NCI-H2081 (cell line): ENCODE measurements around the gene SLIT3.

Experiments
- DNase-seq, 2 experiments: peaks; one replicate each; lab custom pipeline; 2025; lab: John Stamatoyannopoulos, UW

Gene SLIT3

GRCh38 chr5:169265888-169266287 is 35.1 kb downstream of the SLIT3 start:
- no peak for DNase-seq

- no peak for DNase-seq
Measured at GRCh38 chr5:169263591-169263990, 37.3 kb downstream of the SLIT3 start.

GRCh38 chr5:169260896-169261569 is 39.9 kb downstream of the SLIT3 start:
- no peak for DNase-seq

- no peak for DNase-seq
Measured at GRCh38 chr5:169258372-169259000, 42.5 kb downstream of the SLIT3 start.

- DNase-seq, result no peak
Measured at GRCh38 chr5:169256191-169256590, 44.7 kb downstream of the SLIT3 start.

GRCh38 chr5:169253071-169253470 is 47.9 kb downstream of the SLIT3 start:
- no peak for DNase-seq

GRCh38 chr5:169251333-169252084 is 49.4 kb downstream of the SLIT3 start:
- DNase-seq, result no peak

- DNase-seq, result no peak
Measured at GRCh38 chr5:169250887-169251286, 50.1 kb downstream of the SLIT3 start.

- DNase-seq, result no peak
Measured at GRCh38 chr5:169248996-169249395, 51.9 kb downstream of the SLIT3 start.

GRCh38 chr5:169248550-169248949 is 52.4 kb downstream of the SLIT3 start:
- DNase-seq, result no peak

- no peak for DNase-seq
Measured at GRCh38 chr5:169244812-169245211, 56.1 kb downstream of the SLIT3 start.

GRCh38 chr5:169243651-169244422 is 57.1 kb downstream of the SLIT3 start:
- DNase-seq, result no peak

GRCh38 chr5:169242849-169243186 is 58.1 kb downstream of the SLIT3 start:
- DNase-seq, result no peak

- no peak for DNase-seq
Measured at GRCh38 chr5:169242175-169242848, 58.6 kb downstream of the SLIT3 start.

- DNase-seq, result no peak
Measured at GRCh38 chr5:169229342-169229892, 71.5 kb downstream of the SLIT3 start.

- no peak for DNase-seq
Measured at GRCh38 chr5:169226895-169227294, 74.0 kb downstream of the SLIT3 start.

GRCh38 chr5:169225830-169226356 is 75.0 kb downstream of the SLIT3 start:
- no peak for DNase-seq

- DNase-seq, result no peak
Measured at GRCh38 chr5:169223595-169223953, 77.4 kb downstream of the SLIT3 start.

GRCh38 chr5:169222934-169223594 is 77.9 kb downstream of the SLIT3 start:
- DNase-seq, result no peak

GRCh38 chr5:169221519-169221918 is 79.4 kb downstream of the SLIT3 start:
- DNase-seq, result no peak

- no peak for DNase-seq
Measured at GRCh38 chr5:169219961-169220360, 81.0 kb downstream of the SLIT3 start.
